GM21528 (cell line): ENCODE results near the gene SMIM43.
"Not testable (repeated sequence)": the region's sequence is repeated elsewhere in the genome, so short reads cannot be mapped to it uniquely, and the experiment has no call there.

Experiments used
- ATAC-seq: cut with Tn5 transposase; IDR thresholded peaks from one replicate; pipeline ENCODE4 v1.9.1; 2021; ENCODE audit warnings: mild to moderate bottlenecking, moderate library complexity; ENCODE audit not compliant: unreplicated experiment, low FRiP score

The SMIM43 gene

DNA sequence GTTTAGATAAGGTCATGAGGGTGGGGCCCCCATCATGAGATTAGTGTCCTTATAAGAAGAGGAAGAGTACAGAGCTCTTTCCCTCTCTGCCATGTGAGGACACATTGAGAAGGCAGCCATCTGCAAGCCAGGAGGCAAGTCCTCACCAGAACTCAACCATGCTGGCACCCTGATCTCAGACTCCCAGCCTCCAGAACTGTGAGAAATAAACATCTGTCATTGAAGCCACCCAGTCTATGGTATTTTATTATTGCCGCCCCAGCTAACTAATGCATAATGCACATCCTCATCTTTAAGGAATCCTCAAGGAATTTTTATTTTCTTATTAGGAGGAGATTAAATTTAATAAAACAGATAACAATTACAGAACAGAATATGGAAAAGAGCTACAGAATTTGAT is 19.4 kb upstream of the SMIM43 start:
- no peak for ATAC-seq

- ATAC-seq, result no peak
Observed at GRCh38 chr4:121783210-121783609, 18.2 kb upstream of the SMIM43 start.

DNA sequence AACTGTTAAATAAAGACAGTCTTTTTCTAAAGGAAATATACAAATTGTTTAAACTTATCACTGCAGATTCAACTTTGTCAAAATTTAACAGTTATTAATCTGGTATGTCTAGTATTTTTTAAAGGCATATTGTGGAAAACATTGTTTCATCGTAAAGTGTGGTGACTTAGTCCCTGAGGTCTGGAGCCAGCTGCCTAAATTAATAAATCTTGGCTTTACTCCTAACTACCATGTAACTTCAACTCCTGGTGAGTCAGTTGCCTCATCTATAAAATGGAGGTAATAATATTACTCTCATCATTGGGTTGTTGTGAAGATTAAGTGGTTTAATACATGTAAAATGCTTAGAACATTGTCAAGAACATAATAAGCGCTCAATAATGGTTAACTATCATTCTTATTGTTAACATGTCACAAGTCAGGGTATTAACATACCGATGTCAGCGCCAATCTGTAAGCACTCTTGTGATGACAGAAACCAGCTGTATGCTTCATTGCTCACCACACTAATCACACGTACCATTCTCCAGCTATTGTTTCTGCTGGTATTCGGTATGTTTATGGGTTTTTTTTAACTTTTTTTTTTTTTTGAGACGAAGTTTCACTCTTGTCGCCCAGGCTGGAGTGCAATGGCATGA is 14.1 kb upstream of the SMIM43 start:
- no peak for ATAC-seq

DNA sequence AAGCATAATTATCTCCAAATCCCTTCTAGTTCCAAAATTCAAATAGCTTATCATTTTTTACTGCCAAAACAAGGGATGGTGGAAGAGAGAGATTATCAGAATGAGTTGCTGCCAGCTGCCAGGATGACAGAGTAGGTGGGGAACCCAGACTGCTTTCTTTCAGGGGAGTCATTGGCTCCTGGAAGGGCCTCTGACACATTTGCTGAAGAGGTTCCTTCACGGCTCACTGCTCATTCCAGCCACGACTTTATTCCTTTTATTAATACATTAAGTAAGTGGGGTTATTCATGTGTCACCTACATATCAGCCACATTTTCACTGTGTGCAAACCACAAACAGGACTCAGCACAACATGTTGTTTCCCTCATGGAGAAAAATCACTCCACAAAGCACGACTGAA is 12.7 kb upstream of the SMIM43 start:
- no peak for ATAC-seq

DNA sequence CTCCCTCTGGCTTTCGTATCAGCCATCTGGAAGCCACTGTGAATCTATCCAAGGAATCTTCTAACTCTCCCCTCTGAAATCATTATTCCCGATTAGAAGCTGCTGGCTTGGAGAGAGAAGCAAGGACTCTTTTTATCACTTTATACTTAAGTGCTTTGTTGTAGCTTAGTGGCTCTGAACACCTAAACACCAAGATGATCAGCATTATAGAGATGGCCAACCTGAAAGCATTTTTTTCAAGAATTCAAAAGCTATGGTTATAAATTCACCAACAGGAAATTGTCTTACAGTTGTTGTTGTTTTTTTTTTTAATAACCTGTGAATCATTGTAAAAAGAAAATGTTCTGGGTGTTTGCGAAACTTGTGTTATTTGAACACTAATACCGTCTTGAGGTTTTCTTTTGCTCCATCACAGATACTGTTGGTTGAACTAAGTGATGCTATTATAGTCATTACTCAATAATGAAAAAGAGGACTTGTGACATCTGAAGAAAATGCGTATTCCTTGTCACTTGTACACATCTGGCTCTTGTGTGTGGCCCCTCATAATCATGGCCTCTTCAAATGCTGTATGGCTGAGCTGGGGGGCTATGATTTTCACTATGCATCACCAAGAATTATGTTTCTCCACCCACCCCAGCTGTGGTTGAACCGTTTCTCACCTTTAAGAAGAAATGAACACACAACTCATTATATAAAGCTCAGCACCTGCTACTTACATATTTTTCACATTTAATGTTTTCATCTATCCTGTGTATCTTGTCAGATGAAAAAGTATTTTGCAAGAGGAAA is 11.8 kb upstream of the SMIM43 start:
- no peak for ATAC-seq

GRCh38 chr4:121773883-121774282 is 8.9 kb upstream of the SMIM43 start:
- ATAC-seq, result no peak

DNA sequence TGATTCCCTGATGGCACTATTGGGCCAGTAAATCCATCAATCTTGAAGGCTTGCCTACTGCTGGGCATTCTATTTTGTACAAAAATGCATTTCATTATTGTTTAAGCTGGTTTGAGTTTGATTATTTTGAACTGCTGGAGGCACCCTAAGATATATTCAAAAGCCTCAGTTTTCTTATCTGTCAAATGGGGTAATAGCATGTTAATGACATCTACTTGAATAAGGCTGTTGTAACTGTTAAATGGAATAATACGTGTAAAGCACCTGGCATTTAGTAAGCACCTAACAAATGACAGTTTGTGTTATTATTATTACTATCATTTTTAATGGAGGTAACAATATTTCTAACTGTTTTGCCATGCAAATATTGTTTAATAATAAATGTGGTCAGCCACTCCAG is 6.9 kb upstream of the SMIM43 start:
- no peak for ATAC-seq

DNA sequence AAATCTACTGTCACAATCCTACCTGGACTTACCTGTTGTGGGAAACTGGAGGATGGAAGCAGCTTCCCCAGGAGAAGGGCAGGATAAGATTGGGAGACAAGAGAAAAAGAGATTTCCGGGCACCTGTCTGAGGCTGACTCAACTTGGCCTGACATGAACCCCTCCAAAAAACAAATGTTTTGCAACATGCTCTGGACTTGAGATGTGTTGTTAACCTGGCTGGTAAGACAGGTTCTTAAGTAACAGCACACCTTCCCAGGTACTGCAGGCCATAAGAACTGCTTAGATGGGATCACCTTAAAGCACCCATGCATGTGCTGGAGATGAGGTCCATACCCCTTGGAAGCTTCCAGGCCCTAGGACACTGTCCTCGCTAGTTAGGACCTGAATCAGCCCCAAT is 4.4 kb upstream of the SMIM43 start:
- no peak for ATAC-seq

GRCh38 chr4:121767166-121767565 is 2.2 kb upstream of the SMIM43 start:
- ATAC-seq, result no peak

DNA sequence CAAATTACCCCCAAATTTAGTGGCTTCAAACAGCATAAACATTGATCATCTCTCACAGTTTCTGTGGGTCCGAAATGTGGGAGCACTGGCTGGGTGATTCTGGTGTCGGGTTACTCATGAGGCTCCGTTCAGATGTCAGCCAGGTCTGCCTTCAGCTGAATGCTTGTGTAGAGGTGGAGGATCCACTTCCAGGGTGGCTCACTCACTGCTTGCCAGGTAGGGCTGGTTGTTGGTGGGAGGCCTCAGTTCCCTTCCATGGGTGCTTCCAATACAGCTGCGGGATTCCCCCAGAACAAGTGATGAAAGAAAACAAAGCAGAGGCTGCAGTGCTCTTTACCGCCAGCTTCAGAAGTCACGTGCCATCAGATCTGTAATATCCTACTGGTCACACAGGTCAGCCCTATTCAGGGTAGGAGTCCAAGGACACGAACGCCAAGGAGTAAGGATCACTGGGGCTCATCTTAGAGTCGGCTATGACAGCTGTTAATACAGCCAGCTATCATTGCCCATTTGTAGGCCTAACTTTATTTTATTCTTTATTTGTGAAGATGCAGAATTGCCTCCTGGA is 1.1 kb upstream of the SMIM43 start:
- ATAC-seq, result no peak

DNA sequence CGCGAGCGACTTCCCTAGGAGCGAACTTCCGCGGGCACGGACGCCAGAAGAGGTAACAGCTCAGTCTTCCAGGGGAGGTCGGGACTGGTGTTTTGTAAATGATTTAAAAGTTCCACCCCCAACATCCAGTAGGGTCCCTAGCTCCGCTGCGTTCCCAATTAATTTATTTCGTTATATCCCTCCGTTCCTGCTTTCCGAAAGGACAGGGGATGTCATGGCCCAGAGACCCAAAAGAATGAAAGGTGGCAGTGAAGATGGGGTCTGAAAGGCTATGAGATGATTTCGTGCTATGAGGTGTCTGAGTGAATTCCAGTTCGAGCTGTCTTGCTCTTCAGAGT is 373 bp upstream of the SMIM43 start:
- ATAC-seq, result no peak

- no peak for ATAC-seq
Observed at GRCh38 chr4:121764303-121764701, 662 bp downstream of the SMIM43 start.

GRCh38 chr4:121760205-121760604 is 4.8 kb downstream of the SMIM43 start:
- ATAC-seq, result no peak

GRCh38 chr4:121758925-121759568 is 5.9 kb downstream of the SMIM43 start:
- ATAC-seq, result no peak

- ATAC-seq, result not testable (repeated sequence)
Observed at GRCh38 chr4:121752142-121752541, 12.8 kb downstream of the SMIM43 start.

DNA sequence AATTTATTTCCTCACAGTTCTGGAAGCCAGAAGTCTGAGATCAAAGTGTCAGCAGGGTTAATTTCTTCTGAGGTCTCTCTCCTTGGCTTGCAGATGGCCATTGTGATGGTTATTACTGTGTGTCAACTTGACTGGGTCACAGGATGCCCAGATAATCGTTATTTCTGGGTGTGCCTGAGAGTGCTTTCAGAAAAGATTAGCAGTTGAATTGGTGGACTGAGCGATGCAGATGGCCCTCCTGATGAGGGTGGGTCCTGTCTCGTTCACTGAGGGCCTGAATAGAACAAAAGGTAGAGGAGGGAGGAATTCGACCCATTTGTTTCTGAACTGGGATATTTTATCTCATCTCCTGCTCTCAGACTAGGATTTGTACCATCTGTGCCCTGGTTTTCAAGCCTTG is 15.7 kb downstream of the SMIM43 start:
- no peak for ATAC-seq

- ATAC-seq, result no peak
Observed at GRCh38 chr4:121742794-121743193, 22.2 kb downstream of the SMIM43 start.

- ATAC-seq, result no peak
Observed at GRCh38 chr4:121741751-121742150, 23.2 kb downstream of the SMIM43 start.

DNA sequence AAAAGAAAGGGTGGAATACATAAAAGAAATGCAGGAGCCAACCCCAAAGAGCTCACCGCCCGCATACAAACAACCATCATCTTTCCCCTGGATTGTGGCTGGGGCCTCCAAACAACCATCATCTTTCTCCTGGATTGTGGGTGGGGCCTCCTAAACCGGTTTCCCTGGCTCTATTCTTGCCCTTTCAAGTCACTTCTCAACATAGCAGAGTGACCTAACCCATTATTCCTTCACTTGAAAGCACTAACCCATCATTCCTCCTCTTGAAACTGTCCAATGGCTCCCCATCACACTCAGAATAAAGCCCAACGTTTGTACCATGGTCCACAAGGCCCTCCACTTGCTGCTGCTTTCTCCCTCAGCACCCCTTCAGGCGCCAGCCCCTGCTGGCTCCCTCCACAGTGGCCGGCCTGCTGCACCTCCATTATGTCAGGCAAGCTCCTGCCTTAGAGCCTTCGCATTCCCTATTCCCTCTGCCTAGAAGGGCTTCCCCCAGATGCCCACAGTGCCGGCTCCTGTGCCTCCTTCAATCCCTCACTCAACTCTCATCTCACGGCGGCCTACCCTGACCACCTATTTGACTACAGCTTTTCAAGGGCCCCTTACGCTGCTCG is 24.1 kb downstream of the SMIM43 start:
- no peak for ATAC-seq

GRCh38 chr4:121739575-121739974 is 25.4 kb downstream of the SMIM43 start:
- ATAC-seq, result no peak
